ENCODE measurements around the gene SMARCA5. TPM values are rescaled to one million over a fixed set of nuclear protein-coding genes. Genes with fewer than 3 reads are reported as not detected.
A peak's percentile ranks its signal among the peaks of the same experiment; 100 is the strongest.

SMARCA5 gene
- total and polyA plus RNA-seq, 9 of the 15 experiments (the other 6 are each of a cell fraction or from before 2014, with no cell fraction given) = 21.6 to 57.8 (median 34.6) TPM

DNA sequence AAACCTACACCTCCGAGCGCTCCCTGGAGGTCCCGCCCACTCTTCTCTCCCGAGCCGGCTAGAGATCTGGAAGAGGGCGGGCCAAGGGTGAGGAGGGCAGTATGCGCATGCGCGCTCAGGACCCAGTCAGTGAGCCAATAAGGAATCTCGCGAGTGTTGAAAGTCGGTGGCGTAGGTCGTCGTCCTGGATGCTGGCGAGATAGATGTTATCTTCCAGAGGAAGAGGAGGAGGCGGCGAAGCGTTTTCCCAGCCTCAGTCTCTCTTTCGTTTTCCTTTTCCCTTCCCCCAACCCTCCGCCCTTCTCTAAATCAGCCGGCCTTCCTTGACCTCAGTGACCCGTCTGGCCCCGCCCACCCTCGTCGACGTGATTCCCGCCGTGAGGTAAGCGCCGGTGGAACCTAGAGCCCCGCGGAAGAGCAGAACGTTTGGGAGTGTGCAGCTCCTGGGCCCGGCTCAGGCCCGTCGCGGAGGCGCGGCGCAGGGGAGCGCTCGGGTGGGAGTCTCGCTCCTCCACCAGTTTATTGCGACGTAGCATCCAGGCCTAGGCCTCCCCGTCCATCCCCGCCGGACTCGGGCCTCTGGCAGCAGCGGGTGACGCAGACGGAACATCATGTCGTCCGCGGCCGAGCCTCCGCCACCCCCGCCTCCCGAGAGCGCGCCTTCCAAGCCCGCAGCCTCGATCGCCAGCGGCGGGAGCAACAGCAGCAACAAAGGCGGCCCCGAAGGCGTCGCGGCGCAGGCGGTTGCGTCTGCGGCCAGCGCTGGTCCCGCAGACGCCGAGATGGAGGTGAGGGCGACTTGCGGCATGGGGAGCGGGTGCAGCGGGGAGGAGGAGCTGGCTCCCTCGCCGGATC lies at the start of gene SMARCA5 (continued):
- peak in 1 of 2 experiments; percentile 51; a peak in 1 of 4 replicates for TF ChIP-seq ZNF318 (IDR thresholded peaks at IDR 0.05; ENCODE audit: borderline replicate concordance in 1 of 2, low read depth in 1 of 2)
- no peak for TF ChIP-seq HDAC6 (IDR thresholded peaks at IDR 0.05; ENCODE audit: low read depth, low read length)
- no peak for TF ChIP-seq MAFG (tag; conservative IDR thresholded peaks at IDR 0.05)
- TF ChIP-seq USF2 (CRISPR knock-in tag; IDR thresholded peaks at IDR 0.05) = no peak
- no peak for TF ChIP-seq CBFA2T3 (IDR thresholded peaks at IDR 0.05)
- TF ChIP-seq POLR3G (IDR thresholded peaks at IDR 0.05; ENCODE audit: extremely low read depth, insufficient read length, insufficient replicate concordance) = no peak
- no peak for TF ChIP-seq RAD51 (IDR thresholded peaks at IDR 0.05; ENCODE audit: borderline replicate concordance, low read depth)
- TF ChIP-seq TGIF2 (CRISPR knock-in tag; IDR thresholded peaks at IDR 0.05) = no peak
- no peak for TF ChIP-seq HOXB6 (CRISPR knock-in tag; IDR thresholded peaks at IDR 0.05; ENCODE audit: borderline replicate concordance)
- TF ChIP-seq ZNF316 (IDR thresholded peaks at IDR 0.05) = no peak; the same call in 1 of the 2 replicates
- no peak for TF ChIP-seq ZKSCAN3 (CRISPR knock-in tag; IDR thresholded peaks at IDR 0.05)
- peak in 1 of 2 experiments; percentile 73; a peak in 2 of 4 replicates for TF ChIP-seq HDAC1 (IDR thresholded peaks at IDR 0.05)
- TF ChIP-seq TARDBP (IDR thresholded peaks at IDR 0.05) = peak; percentile 79; the same call in 1 of the 2 replicates
- TF ChIP-seq POU5F1 (IDR thresholded peaks at IDR 0.05; ENCODE audit: borderline replicate concordance, low read depth, low read length, partially characterized antibody) = no peak
- TF ChIP-seq, protein P1, sequence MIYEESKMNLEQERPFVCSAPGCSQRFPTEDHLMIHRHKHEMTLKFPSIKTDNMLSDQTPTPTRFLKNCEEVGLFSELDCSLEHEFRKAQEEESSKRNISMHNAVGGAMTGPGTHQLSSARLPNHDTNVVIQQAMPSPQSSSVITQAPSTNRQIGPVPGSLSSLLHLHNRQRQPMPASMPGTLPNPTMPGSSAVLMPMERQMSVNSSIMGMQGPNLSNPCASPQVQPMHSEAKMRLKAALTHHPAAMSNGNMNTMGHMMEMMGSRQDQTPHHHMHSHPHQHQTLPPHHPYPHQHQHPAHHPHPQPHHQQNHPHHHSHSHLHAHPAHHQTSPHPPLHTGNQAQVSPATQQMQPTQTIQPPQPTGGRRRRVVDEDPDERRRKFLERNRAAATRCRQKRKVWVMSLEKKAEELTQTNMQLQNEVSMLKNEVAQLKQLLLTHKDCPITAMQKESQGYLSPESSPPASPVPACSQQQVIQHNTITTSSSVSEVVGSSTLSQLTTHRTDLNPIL (CRISPR knock-in tag; IDR thresholded peaks at IDR 0.05) = no peak
- TF ChIP-seq ZNF717 (CRISPR knock-in tag; IDR thresholded peaks at IDR 0.05) = no peak
- no peak for TF ChIP-seq POLR3A (IDR thresholded peaks at IDR 0.05; ENCODE audit: borderline replicate concordance, extremely low read depth, insufficient read depth, insufficient read length)
- TF ChIP-seq GATAD2A (IDR thresholded peaks at IDR 0.05) = no peak
- no peak for TF ChIP-seq NR1H2 (CRISPR knock-in tag; IDR thresholded peaks at IDR 0.05)

Measured in K562 (cell line).